Measurements from ENCODE around the gene ABITRAM.

Gene ABITRAM

GRCh38 chr9:108956022-108956630 is 21.9 kb downstream of the ABITRAM start (continued):
- TF ChIP-seq ELK4 (IDR thresholded peaks at IDR 0.05; ENCODE audit: borderline replicate concordance, low read depth, low read length): no peak
- peak; percentile 78; the same call in 1 of the 2 replicates for TF ChIP-seq OSR2 (tag by site-specific recombination; IDR thresholded peaks at IDR 0.05)
- peak; percentile 91 for TF ChIP-seq FEZF1 (tag by site-specific recombination; IDR thresholded peaks at IDR 0.05)

DNA sequence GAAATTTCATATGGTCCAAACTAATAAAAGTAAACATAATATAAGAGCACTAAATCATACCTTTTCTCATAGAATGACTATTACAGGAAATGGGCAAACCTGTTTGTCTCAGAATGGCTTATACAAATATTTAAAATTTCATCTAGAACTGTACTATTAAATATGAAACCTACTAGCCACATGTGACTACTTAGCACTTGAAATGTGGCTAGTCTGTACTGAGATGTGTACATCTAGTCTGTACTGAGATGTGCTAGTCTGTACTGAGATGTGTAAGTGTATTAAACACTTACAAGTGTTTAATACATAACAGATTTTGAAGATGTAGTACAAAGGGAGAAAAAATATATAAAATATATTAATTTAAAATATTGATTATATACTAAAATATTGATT is 22.4 kb downstream of the ABITRAM start:
- H3K4me3 ChIP-seq (ENCODE audit: low read depth, low read length): no peak overlapping the region
- H3K9me3 ChIP-seq (ENCODE audit: control insufficient read depth, insufficient read depth, low read depth, low read length): no peaks in the 10 kb centered on the region
- ChIA-PET CTCF (interaction anchor here (0.6 to 1.4 kb wide), 3 partner anchors 10 to 1962 kb away, joined by 3 to 4 read pairs (median 4); no protein-coding TSS in a partner anchor), POLR2A (no interaction called here)
- H3K36me3 ChIP-seq (ENCODE audit: control insufficient read depth in 2 of 2, insufficient read depth in 1 of 2, low read length in 2 of 2): peaks cover 0 to 17% of the 10 kb centered on the region in 2 experiments; a peak in 1 of 3 replicates
- H3K4me1 ChIP-seq (ENCODE audit: control insufficient read depth, insufficient read depth, low read length): peaks cover 11% of the 10 kb centered on the region; the same call in 1 of the 2 replicates
- no peak overlapping the region for H3K27ac ChIP-seq (ENCODE audit: extremely low read depth, low read depth, low read length)
- TF ChIP-seq ZNF843 (tag by site-specific recombination; IDR thresholded peaks at IDR 0.05): no peak
- TF ChIP-seq ZNF548 (tag by site-specific recombination; IDR thresholded peaks at IDR 0.05): no peak
- TF ChIP-seq ZFP37 (tag by site-specific recombination; IDR thresholded peaks at IDR 0.05): no peak
- TF ChIP-seq HOXD13 (CRISPR knock-in tag; IDR thresholded peaks at IDR 0.05; ENCODE audit: borderline replicate concordance): no peak
- no peak for TF ChIP-seq HOXA7 (CRISPR knock-in tag; IDR thresholded peaks at IDR 0.05; ENCODE audit: borderline replicate concordance)

DNA sequence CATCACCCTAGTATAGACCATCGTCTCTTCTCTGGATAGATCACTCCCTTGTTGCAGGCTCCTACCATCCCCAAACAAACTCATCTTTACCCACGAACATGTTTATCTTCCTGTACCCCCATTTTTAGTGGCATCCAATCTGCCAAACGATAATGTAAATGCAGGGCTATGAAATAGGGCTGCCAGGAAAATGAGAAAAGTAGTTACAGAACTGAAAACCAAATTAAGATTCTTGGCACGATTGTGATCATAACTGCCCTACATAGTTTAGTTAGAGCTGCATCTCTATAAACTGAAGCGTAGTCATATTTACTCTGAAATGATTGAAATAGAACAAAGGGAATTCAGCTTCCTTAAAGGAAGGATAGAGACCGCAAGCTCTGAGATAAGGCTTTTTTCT is 26.1 kb downstream of the ABITRAM start:
- H3K36me3 ChIP-seq (ENCODE audit: control insufficient read depth in 2 of 2, insufficient read depth in 1 of 2, low read length in 2 of 2): peaks cover 3 to 21% of the 10 kb centered on the region in 2 experiments; a peak in 2 of 3 replicates
- TF ChIP-seq, protein P1, sequence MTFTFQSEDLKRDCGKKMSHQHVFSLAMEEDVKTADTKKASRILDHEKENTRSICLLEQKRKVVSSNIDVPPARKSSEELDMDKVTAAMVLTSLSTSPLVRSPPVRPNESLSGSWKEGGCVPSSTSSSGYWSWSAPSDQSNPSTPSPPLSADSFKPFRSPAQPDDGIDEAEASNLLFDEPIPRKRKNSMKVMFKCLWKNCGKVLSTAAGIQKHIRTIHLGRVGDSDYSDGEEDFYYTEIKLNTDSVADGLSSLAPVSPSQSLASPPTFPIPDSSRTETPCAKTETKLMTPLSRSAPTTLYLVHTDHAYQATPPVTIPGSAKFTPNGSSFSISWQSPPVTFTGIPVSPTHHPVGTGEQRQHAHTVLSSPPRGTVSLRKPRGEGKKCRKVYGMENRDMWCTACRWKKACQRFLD (tag by site-specific recombination; IDR thresholded peaks at IDR 0.05): no peak
- TF ChIP-seq ZNF274 (IDR thresholded peaks at IDR 0.05; ENCODE audit: low read length): no peak
- no peak for TF ChIP-seq ZNF274 (tag by site-specific recombination; IDR thresholded peaks at IDR 0.05; ENCODE audit: borderline replicate concordance)
- TF ChIP-seq ZNF341 (tag by site-specific recombination; IDR thresholded peaks at IDR 0.05; ENCODE audit: low read depth): no peak
- no peak for TF ChIP-seq ZNF133 (tag by site-specific recombination; IDR thresholded peaks at IDR 0.05)
- TF ChIP-seq ZNF843 (tag by site-specific recombination; IDR thresholded peaks at IDR 0.05): no peak
- no peak for TF ChIP-seq ZNF658 (tag by site-specific recombination; IDR thresholded peaks at IDR 0.05)
- no peak for TF ChIP-seq ZNF391 (tag by site-specific recombination; IDR thresholded peaks at IDR 0.05; ENCODE audit: borderline replicate concordance, low read depth)
- TF ChIP-seq MZF1 (tag by site-specific recombination; IDR thresholded peaks at IDR 0.05; ENCODE audit: borderline replicate concordance): no peak
- TF ChIP-seq ZNF571 (tag by site-specific recombination; IDR thresholded peaks at IDR 0.05): no peak
- no peak for TF ChIP-seq ZEB2 (tag by site-specific recombination; IDR thresholded peaks at IDR 0.05)
- TF ChIP-seq ZFHX2 (tag by site-specific recombination; conservative IDR thresholded peaks at IDR 0.05): no peak
- H3K4me1 ChIP-seq (ENCODE audit: control insufficient read depth, insufficient read depth, low read length): 0 out of 2 replicates have a peak, but pooled peaks cover 7% of the 10 kb centered on the region
- ChIA-PET POLR2A (no interaction called here), CTCF (no interaction called here)
- no peak overlapping the region for H3K4me3 ChIP-seq (ENCODE audit: low read depth, low read length)
- no peaks in the 10 kb centered on the region for H3K9me3 ChIP-seq (ENCODE audit: control insufficient read depth, insufficient read depth, low read depth, low read length)
- H3K27ac ChIP-seq (ENCODE audit: extremely low read depth, low read depth, low read length): no peak overlapping the region

- Histone ChIP-seq H3K36me3 (ENCODE audit: control insufficient read depth in 2 of 2, insufficient read depth in 1 of 2, low read length in 2 of 2) (peaks cover 3 to 28% of the 10 kb centered on the region in 2 experiments; a peak in 2 of 3 replicates), H3K4me3 (ENCODE audit: low read depth, low read length) (no peak overlapping the region), H3K27ac (ENCODE audit: extremely low read depth, low read depth, low read length) (no peak overlapping the region), H3K4me1 (ENCODE audit: control insufficient read depth, insufficient read depth, low read length) (0 out of 2 replicates have a peak, but pooled peaks cover 4% of the 10 kb centered on the region), H3K9me3 (ENCODE audit: control insufficient read depth, insufficient read depth, low read depth, low read length) (no peaks in the 10 kb centered on the region)
- CTCF ChIA-PET: no interaction called here
- POLR2A ChIA-PET: no interaction called here
- TF ChIP-seq ZSCAN23 (tag by site-specific recombination; IDR thresholded peaks at IDR 0.05) (no peak), PRDM6 (tag by site-specific recombination; IDR thresholded peaks at IDR 0.05) (no peak), ZNF560 (tag by site-specific recombination; IDR thresholded peaks at IDR 0.05; ENCODE audit: borderline replicate concordance) (no peak), SP2 (tag by site-specific recombination; IDR thresholded peaks at IDR 0.05) (no peak), ZNF529 (tag by site-specific recombination; IDR thresholded peaks at IDR 0.05; ENCODE audit: insufficient replicate concordance) (no peak), SCRT1 (tag by site-specific recombination; IDR thresholded peaks at IDR 0.05; ENCODE audit: borderline replicate concordance) (no peak), ZNF214 (tag by site-specific recombination; IDR thresholded peaks at IDR 0.05; ENCODE audit: borderline replicate concordance) (no peak), KLF1 (tag by site-specific recombination; IDR thresholded peaks at IDR 0.05) (no peak)
Observed at GRCh38 chr9:108961151-108961550, 27.0 kb downstream of the ABITRAM start.

Measured in HEK293 (cell line).